A549 (cell line): Measurements from ENCODE around the gene DRAM2.

Source experiments
- CTCF ChIP-seq: fragments of >200 bp; sonication (Bioruptor Twin); formaldehyde crosslinking; IDR thresholded peaks from 3 replicates; pipeline ENCODE4 v1.5.1; 2016
- EP300 ChIP-seq, 2 experiments: fragments of >200 bp; sonication (Bioruptor Twin); formaldehyde crosslinking; IDR thresholded peaks; 2 replicates in 1 of 2; 3 replicates in 1 of 2; pipeline ENCODE4 v1.6.1; 2016 to 2017
- KDM5A ChIP-seq: fragments of 200-600 bp; sonication (generic); IDR thresholded peaks from 2 replicates; pipeline ENCODE4 v1.6.1; 2016; ENCODE audit warnings: antibody characterized with exemption, mild to moderate bottlenecking

GRCh38 chr1:111151838-111152237 is 11.9 kb upstream of the DRAM2 start:
- no peak for TF ChIP-seq EP300 (IDR thresholded peaks at IDR 0.05)
- no peak for TF ChIP-seq CTCF
- no peak for TF ChIP-seq KDM5A
